Heart right ventricle (tissue), 16 donors: ENCODE measurements around the gene SLFNL1. TPM values are rescaled to one million over a fixed set of nuclear protein-coding genes. Genes with fewer than 3 reads are reported as not detected.

Experiments
- ATAC-seq, 8 donors: fragments of 200-7000 bp; cut with Tn5 transposase; one replicate each; pipeline ENCODE4 v1.9.1; 2020; ENCODE audit warnings: mild to moderate bottlenecking in 8 of 8, moderate library complexity in 8 of 8, moderate number of reproducible peaks in 1 of 8
- DNase-seq, 2 donors: peaks; one replicate each; pipeline ENCODE4 v3.0.0-alpha.2; 2020
- H3K27ac ChIP-seq, 10 donors: fragments of 200-600 bp; sonication (generic) in 2 of 10; one replicate each; pipeline versions ENCODE4 v1.5.0 to v1.8.0; 2020 to 2022; ENCODE audit warnings: mild to moderate bottlenecking in 3 of 10
- H3K27me3 ChIP-seq, 7 donors: fragments of 200-600 bp; one replicate each; pipeline ENCODE4 v1.8.0; 2021 to 2022; ENCODE audit warnings: mild to moderate bottlenecking in 2 of 7
- H3K36me3 ChIP-seq, 9 donors: fragments of 200-600 bp; sonication (generic) in 1 of 9; one replicate each; pipeline versions ENCODE4 v1.5.0 to v1.8.0; 2020 to 2022; ENCODE audit warnings: mild to moderate bottlenecking in 2 of 9
- H3K4me1 ChIP-seq, 9 donors: fragments of 200-600 bp; sonication (generic) in 1 of 9; one replicate each; pipeline versions ENCODE4 v1.5.0 to v1.8.0; 2020 to 2022; ENCODE audit warnings: mild to moderate bottlenecking in 4 of 9
- H3K4me3 ChIP-seq, 10 donors: fragments of 200-600 bp; sonication (generic) in 2 of 10; one replicate each; pipeline versions ENCODE4 v1.5.0 to v1.8.0; 2020 to 2022; ENCODE audit warnings: mild to moderate bottlenecking in 7 of 10, moderate library complexity in 2 of 10
- H3K9me3 ChIP-seq, 11 donors: fragments of 200-600 bp in 10 of 11; sonication (generic) in 2 of 11; one replicate each; pipeline versions ENCODE4 v1.5.0 to v1.8.0; 2013 to 2022; ENCODE audit warnings: mild to moderate bottlenecking in 2 of 11, control low read depth in 1 of 11, moderate library complexity in 1 of 11
- WGBS, 2 donors: extraction: QIAGEN DNeasy Blood & Tissue Kit; methylation state at CpG; one replicate each; pipeline ENCODE4 v1.1.7; 2013; ENCODE audit warnings: inconsistent platforms in 1 of 2; 5-methylcytosine and 5-hydroxymethylcytosine counted together
- intact Hi-C, 10 donors: fragments of 100-400 bp; cut with DNase I; formaldehyde crosslinking; loops; one replicate each; pipeline versions ENCODE4 v1.11.1 to v1.14.2; 2022
- polyA plus RNA-seq, 2 donors: library from polyadenylated mRNA; stranded (reverse); fragments of 200-250 nt; gene quantifications; one replicate each; pipeline ENCODE4 v1.2.3, GENCODE V29; 2013
- total RNA-seq, 10 donors: library from RNA; stranded (reverse); fragmentation: NEBNext Ultra II Directional in 3 of 10; extraction: Animal tissue kit (Norgen Biotek cat#: 25700) in 3 of 10; gene quantifications; one replicate each; pipeline versions ENCODE4 v1.2.1 to v1.2.4, GENCODE V29; 2021 to 2023
- TF ChIP-seq, protein P1 (sequence below), 9 donors: fragments of 200-600 bp; sonication (generic) in 2 of 9; IDR thresholded peaks; one replicate each; pipeline versions ENCODE4 v1.5.0 to v1.8.0; 2021 to 2022; ENCODE audit warnings: antibody characterized with exemption in 9 of 9, mild to moderate bottlenecking in 5 of 9, moderate library complexity in 1 of 9
- donor health status: Arrhythmogenic right ventricular cardiomyopathy.
- donor health status: ischemic (EF 13 %, LVEDD 7.1; RV severe dilation, severe dysfunction).
- donor health status: healthy with polysubstance abuse.
- donor health status: DM: no; HTN: yes; CAD: no.
- donor health status: DM: no; HTN: no; CAD: no.
- donor health status: ischemic (EF 25% LVEDD 6.9; RV normal size, moderate dysfunction).
- donor health status: ischemic (EF 25% LVEDD 5.7; RV mildly dilated, moderate dysfunction).
- donor health status: healthy.
- donor health status: DM: yes; HTN: yes; CAD: no.
- donor health status: Ischemic cardiomyopathy.
- donor health status: ischemic (EF 35%, LVEDD 5.7; RV mildly dilated, moderate dysfunction).
- donor health status: nonischemic (EF 11% LVEDD 7.7; RV severe dilation, severe dysfunction).
- donor health status: DM: yes; HTN: yes; CAD: no.
- donor health status: PGD.
- donor health status: ischemic (EF 29% LVEDD 5.4; RV normal size, mild dysfunction).
- donor health status: nonischemic (EF 23%, LVEDD 6.1; RV moderate dilation, normal function).

The SLFNL1 gene
- total and polyA plus RNA-seq, 12 donors: 0.13 to 0.45 (median 0.22) TPM; not detected in 1

DNA sequence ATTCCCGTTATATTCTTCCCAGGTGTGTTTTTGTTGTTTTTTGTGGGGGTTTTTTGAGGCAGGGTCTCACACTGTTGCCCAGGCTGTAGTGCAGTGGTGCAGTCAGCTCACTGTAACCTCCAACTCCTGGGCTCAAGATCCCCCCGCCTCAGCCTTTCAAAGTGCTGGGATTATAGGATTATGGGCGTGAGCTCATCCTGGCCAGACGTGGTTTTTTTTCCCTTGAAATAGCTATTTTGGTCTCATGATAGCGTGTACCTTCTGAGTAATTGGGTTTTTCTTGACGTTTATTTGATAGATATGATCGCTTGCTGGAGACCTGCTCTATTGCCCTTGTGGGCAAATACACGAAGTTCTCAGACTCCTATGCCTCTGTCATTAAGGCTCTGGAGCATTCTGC is 24.4 kb downstream of the SLFNL1 start:
- intact Hi-C loops: no loop called here
- ATAC-seq (no peak), DNase-seq (no peak)
- WGBS, 2 donors: 92 to 93% methylated on average over 8 of the region's 8 CpGs
- peaks cover 0 to 3% (median 0%) of the 10 kb centered on the region in 9 donors for H3K4me1 ChIP-seq
- H3K9me3 ChIP-seq: no peaks in the 10 kb centered on the region
- H3K4me3 ChIP-seq: no peak overlapping the region
- H3K36me3 ChIP-seq: peaks cover 0 to 100% (median 38%) of the 10 kb centered on the region in 9 donors
- TF ChIP-seq, protein P1, sequence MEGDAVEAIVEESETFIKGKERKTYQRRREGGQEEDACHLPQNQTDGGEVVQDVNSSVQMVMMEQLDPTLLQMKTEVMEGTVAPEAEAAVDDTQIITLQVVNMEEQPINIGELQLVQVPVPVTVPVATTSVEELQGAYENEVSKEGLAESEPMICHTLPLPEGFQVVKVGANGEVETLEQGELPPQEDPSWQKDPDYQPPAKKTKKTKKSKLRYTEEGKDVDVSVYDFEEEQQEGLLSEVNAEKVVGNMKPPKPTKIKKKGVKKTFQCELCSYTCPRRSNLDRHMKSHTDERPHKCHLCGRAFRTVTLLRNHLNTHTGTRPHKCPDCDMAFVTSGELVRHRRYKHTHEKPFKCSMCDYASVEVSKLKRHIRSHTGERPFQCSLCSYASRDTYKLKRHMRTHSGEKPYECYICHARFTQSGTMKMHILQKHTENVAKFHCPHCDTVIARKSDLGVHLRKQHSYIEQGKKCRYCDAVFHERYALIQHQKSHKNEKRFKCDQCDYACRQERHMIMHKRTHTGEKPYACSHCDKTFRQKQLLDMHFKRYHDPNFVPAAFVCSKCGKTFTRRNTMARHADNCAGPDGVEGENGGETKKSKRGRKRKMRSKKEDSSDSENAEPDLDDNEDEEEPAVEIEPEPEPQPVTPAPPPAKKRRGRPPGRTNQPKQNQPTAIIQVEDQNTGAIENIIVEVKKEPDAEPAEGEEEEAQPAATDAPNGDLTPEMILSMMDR (IDR thresholded peaks at IDR 0.05): no peak
- H3K27me3 ChIP-seq: no peaks in the 10 kb centered on the region
- H3K27ac ChIP-seq: no peak overlapping the region

DNA sequence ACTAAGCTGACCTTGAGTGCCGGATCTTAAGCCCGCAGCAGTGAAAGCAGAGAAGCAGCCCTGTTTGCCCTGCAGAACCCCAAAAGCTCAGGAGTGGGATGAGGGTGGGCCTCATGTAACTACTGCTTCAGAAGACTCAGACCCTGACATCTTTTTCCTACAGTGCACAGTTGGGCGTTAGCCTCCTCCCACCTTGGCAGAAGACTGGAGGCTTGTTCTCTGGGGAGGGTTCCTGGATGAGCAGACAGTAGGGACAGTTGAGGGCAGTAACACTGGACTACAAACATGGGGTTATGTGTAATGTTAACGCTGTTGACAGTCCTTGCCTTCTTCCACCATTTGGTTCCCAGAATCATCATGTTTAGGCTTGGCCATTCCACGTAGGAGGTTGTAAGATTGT is 32.5 kb downstream of the SLFNL1 start:
- peaks cover 0 to 100% (median 24%) of the 10 kb centered on the region in 9 donors for H3K36me3 ChIP-seq

DNA sequence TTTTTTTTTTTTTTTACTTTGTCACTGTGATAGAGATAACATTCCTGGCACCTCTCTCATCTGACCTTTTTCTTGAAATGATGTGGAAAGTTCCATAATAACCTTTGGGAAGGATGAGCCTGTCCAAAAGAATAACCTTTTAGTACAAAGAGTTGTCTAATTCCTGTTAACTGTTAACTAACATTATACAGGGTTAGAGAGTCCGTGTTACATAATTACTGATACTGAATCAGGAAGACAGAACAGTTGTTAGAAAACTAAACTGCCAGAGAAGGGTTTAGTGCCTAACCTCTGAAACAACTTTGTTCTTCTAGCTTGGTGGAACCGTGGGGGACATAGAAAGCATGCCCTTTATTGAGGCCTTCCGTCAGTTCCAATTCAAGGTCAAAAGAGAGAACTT is 33.2 kb downstream of the SLFNL1 start:
- Histone ChIP-seq H3K27ac (no peak overlapping the region), H3K27me3 (no peaks in the 10 kb centered on the region), H3K4me1 (peaks cover 0 to 22% (median 4%) of the 10 kb centered on the region in 9 donors), H3K4me3 (no peak overlapping the region), H3K36me3 (peaks cover 0 to 100% (median 22%) of the 10 kb centered on the region in 9 donors), H3K9me3 (no peaks in the 10 kb centered on the region)
- intact Hi-C loops: loop anchor here in 2 of 10 donors (10.0 kb wide), 2 partner anchors 117 to 127 kb away; no protein-coding TSS in a partner anchor
- WGBS, 2 donors: 84 to 93% methylated on average over 3 of the region's 3 CpGs
- ATAC-seq (no peak), DNase-seq (no peak)
- TF ChIP-seq, protein P1 (IDR thresholded peaks at IDR 0.05): no peak

More for the DNA sequence above, 32.5 kb downstream of the SLFNL1 start:
- DNase-seq (no peak), ATAC-seq (no peak)
- WGBS, 2 donors: 94 to 96% methylated on average over 5 of the region's 5 CpGs
- no peaks in the 10 kb centered on the region for H3K27me3 ChIP-seq
- H3K9me3 ChIP-seq: no peaks in the 10 kb centered on the region
- TF ChIP-seq, protein P1 (IDR thresholded peaks at IDR 0.05): no peak
- H3K4me3 ChIP-seq: no peak overlapping the region
- intact Hi-C loops: loop anchor here in 2 of 10 donors (10.0 kb wide), 2 partner anchors 116 to 126 kb away; no protein-coding TSS in a partner anchor
- peaks cover 0 to 22% (median 4%) of the 10 kb centered on the region in 9 donors for H3K4me1 ChIP-seq
- no peak overlapping the region for H3K27ac ChIP-seq

DNA sequence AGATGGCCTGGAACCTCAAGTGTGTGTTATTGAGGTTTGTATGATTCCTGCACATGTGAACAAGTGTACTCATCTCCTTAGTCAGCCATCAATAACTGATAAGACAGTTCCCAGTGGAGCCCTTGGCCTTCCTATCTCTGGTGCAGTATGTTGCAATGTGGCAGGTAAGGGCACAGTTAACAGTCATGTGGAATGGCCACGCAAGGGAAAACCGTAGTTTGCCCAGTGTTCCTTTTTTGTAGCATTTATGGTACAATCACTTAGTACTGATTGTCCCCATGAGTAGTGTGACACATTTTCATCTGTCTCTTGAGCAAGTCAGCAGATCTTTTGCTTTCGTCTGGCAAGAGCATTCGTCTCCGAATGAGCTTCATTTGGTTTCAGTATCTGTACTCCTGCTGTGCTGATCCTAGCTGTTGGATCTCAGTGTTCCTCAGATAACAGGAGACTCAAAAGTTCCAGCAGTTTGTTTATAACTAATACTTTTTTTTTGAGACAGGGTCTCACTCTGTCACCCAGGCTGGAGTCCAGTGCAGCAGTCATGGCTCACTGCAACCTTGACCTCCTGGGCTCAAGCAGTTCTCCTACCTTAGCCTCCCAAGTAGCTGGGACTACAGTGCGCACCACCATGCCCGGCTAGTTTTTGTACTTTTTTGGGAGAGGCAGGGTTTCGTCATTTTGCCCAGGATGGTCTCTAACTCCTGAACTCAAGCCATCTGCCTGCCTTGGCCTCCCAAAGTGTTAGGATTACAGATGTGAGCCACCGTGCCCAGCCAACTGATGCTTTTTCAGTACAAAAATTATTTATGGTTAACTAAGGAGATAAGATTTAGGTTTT is 33.9 kb downstream of the SLFNL1 start:
- H3K4me3 ChIP-seq: no peak overlapping the region
- no peaks in the 10 kb centered on the region for H3K9me3 ChIP-seq
- DNase-seq (no peak), ATAC-seq (peak in 3 of 8 donors; percentile 22 to 72 (median 57))
- intact Hi-C loops: loop anchor here in 2 of 10 donors (10.0 kb wide), 2 partner anchors 117 to 127 kb away; no protein-coding TSS in a partner anchor
- no peak overlapping the region for H3K27ac ChIP-seq
- WGBS, 2 donors: 72 to 92% methylated on average over 9 of the region's 9 CpGs
- H3K27me3 ChIP-seq: no peaks in the 10 kb centered on the region
- TF ChIP-seq, protein P1 (IDR thresholded peaks at IDR 0.05): no peak
- peaks cover 0 to 22% (median 4%) of the 10 kb centered on the region in 9 donors for H3K4me1 ChIP-seq
- peaks cover 0 to 96% (median 16%) of the 10 kb centered on the region in 9 donors for H3K36me3 ChIP-seq
